GM12891 (cell line): ENCODE measurements around the gene EHD4.

Source experiments
- PAX5 ChIP-seq: IDR thresholded peaks from 2 replicates; pipeline ENCODE4 v1.6.1; 2011; ENCODE audit warnings: low read length, moderate library complexity, mild to moderate bottlenecking; ENCODE audit not compliant: insufficient read depth, severe bottlenecking
- POLR2A ChIP-seq: IDR thresholded peaks from 2 replicates; pipeline ENCODE4 v1.6.1; 2011; ENCODE audit warnings: low read depth, low read length, control low read depth
- POLR2AphosphoS5 ChIP-seq: IDR thresholded peaks from 2 replicates; pipeline ENCODE4 v1.6.1; 2011; ENCODE audit warnings: low read depth, low read length, control low read depth
- POU2F2 ChIP-seq: IDR thresholded peaks from 2 replicates; pipeline ENCODE4 v1.6.1; 2011; ENCODE audit warnings: low read depth, mild to moderate bottlenecking, control low read depth, low read length, moderate library complexity
- SPI1 ChIP-seq: IDR thresholded peaks from 2 replicates; pipeline ENCODE4 v1.6.1; 2011; ENCODE audit warnings: low read depth, low read length, control low read depth
- TAF1 ChIP-seq: IDR thresholded peaks from 2 replicates; pipeline ENCODE4 v1.6.1; 2011; ENCODE audit warnings: low read depth, low read length, control low read depth

DNA sequence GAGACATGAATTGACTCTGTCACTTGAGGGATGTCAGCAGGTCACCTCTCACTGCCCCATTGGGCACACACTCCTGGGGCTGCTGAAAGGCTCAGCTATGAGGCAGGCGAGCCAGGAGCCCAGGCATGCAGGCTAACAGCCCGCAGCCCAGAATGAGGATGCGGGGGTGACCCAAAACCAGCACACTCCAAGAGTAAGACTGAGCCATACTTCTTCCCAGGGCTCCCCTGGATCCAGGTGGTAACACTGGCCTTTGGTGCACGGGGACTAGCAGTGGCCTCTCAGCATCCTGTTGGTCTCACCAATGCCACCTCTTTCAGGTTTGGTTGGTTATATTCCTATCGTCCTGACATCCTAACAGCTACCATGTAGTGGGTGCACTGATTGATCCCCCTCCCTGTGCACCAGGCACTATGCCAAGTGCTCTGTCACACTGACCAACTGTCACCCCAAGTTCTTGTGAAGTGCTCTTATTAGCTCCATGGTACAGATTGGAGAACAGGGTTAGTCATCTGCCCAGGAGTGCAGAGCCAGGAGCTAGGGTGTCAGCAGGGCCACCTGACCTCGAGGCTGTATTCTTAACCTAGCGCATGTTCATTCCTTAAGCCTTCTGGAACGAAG is 53.7 kb downstream of the EHD4 start:
- TF ChIP-seq POLR2AphosphoS5 = no peak; the same call in 1 of the 2 replicates
- no peak for TF ChIP-seq POU2F2
- peak; percentile 51; the same call in 1 of the 2 replicates for TF ChIP-seq POLR2A
- TF ChIP-seq TAF1 = no peak
- no peak for TF ChIP-seq SPI1
- TF ChIP-seq PAX5 = no peak
